K562 (cell line): ENCODE results near the gene MEIS1. TPM values are rescaled to one million over a fixed set of nuclear protein-coding genes. Genes with fewer than 3 reads are reported as not detected.

Experiments
- ATF7 ChIP-seq: fragments of 450-650 bp; IDR thresholded peaks from 2 replicates; pipeline ENCODE4 v1.7.1; 2014; ENCODE audit warnings: mild to moderate bottlenecking, moderate library complexity
- BCLAF1 ChIP-seq, 2 experiments: fragments of 450-650 bp in 1 of 2; IDR thresholded peaks; 2 replicates each; pipeline ENCODE4 v1.6.1; 2011 to 2017; ENCODE audit warnings: low read depth in 2 of 2, antibody characterized with exemption in 1 of 2, borderline replicate concordance in 1 of 2, low read length in 1 of 2, mild to moderate bottlenecking in 1 of 2, mixed read lengths in 1 of 2; ENCODE audit not compliant: control insufficient read depth in 1 of 2
- CBX2 ChIP-seq: fragments of 200-600 bp; sonication (generic); IDR thresholded peaks from one replicate; pipeline ENCODE4 v1.6.1; 2012; ENCODE audit warnings: mild to moderate bottlenecking, low read length, inconsistent platforms; ENCODE audit not compliant: insufficient read depth, poor library complexity, severe bottlenecking
- FOXK1 ChIP-seq: sonication (generic); formaldehyde crosslinking; IDR thresholded peaks from 2 replicates; pipeline ENCODE4 v1.8.0; 2022; ENCODE audit warnings: missing genetic modification reagents, mild to moderate bottlenecking, borderline replicate concordance
- FOXM1 ChIP-seq, 2 experiments: fragments of 450-650 bp in 1 of 2; sonication (generic) in 1 of 2; formaldehyde crosslinking in 1 of 2; IDR thresholded peaks; 2 replicates each; pipeline versions ENCODE4 v1.6.1 to v1.9.0; 2017 to 2022; ENCODE audit warnings: low read depth in 2 of 2, mild to moderate bottlenecking in 2 of 2, missing genetic modification reagents in 1 of 2, moderate library complexity in 1 of 2
- JUND ChIP-seq, 2 experiments: IDR thresholded peaks; 2 replicates in 1 of 2; 3 replicates in 1 of 2; pipeline ENCODE4 v1.6.1; 2011; ENCODE audit warnings: borderline replicate concordance in 2 of 2, low read depth in 2 of 2, low read length in 2 of 2, improper control_type of control experiment in 1 of 2, missing biosample characterization in 1 of 2, missing genetic modification characterization in 1 of 2, missing genetic modification reagents in 1 of 2
- MAFF ChIP-seq: IDR thresholded peaks from 2 replicates; pipeline ENCODE4 v1.6.1; 2012; ENCODE audit warnings: low read length, improper control_type of control experiment
- MLLT1 ChIP-seq, 2 experiments: fragments of 450-650 bp; IDR thresholded peaks; 2 replicates each; pipeline ENCODE4 v1.6.1; 2016
- PHF21A ChIP-seq: fragments of 450-650 bp; IDR thresholded peaks from 2 replicates; pipeline ENCODE4 v1.6.1; 2017; ENCODE audit warnings: low read depth, borderline replicate concordance
- PKNOX1 ChIP-seq: fragments of 450-650 bp; IDR thresholded peaks from 2 replicates; pipeline ENCODE4 v1.6.1; 2016
- TGIF2 ChIP-seq: sonication (generic); formaldehyde crosslinking; IDR thresholded peaks from 2 replicates; pipeline ENCODE4 v1.8.1; 2022; ENCODE audit warnings: mild to moderate bottlenecking, missing genetic modification reagents, moderate library complexity
- ZBTB17 ChIP-seq: fragments of 450-650 bp; formaldehyde crosslinking; IDR thresholded peaks from 2 replicates; pipeline ENCODE4 v1.4.0; 2020; ENCODE audit warnings: mild to moderate bottlenecking
- ZKSCAN1 ChIP-seq: fragments of 150-350 bp; IDR thresholded peaks from 2 replicates; pipeline ENCODE4 v1.6.1; 2016; ENCODE audit warnings: low read depth, low read length
- polyA plus RNA-seq, 8 experiments: library from polyadenylated mRNA; depleted of rRNA in 4 of 8; stranded (reverse) in 5 of 8; unstranded in 3 of 8; fragments of >200 nt; fragmentation: Nextera tagmentation in 2 of 8; fragmentation: Illumina TruSeq in 1 of 8; extraction: Ambion mirVana in 2 of 8; extraction: Trizol in 1 of 8; gene quantifications; 2 replicates each; pipeline versions ENCODE4 v1.2.1 to v1.2.3, GENCODE V29; 2011 to 2014; ENCODE audit warnings: inconsistent platforms in 1 of 8, missing spikeins in 1 of 8
- total RNA-seq, 7 experiments: library from RNA; depleted of rRNA in 6 of 7; stranded (reverse); fragments of >200 nt in 6 of 7; fragmentation: Illumina TruSeq in 2 of 7; extraction: Trizol in 2 of 7; gene quantifications; 2 replicates each; pipeline versions ENCODE4 v1.2.1 to v1.2.3, GENCODE V29; 2011 to 2021; ENCODE audit warnings: low replicate concordance in 1 of 7

The MEIS1 gene
- total and polyA plus RNA-seq, 9 of the 15 experiments (the other 6 are each of a cell fraction or from before 2014, with no cell fraction given), result 2.3 to 9.0 (median 5.9) TPM

- TF ChIP-seq FOXM1 (IDR thresholded peaks at IDR 0.05; ENCODE audit: low read depth), result 0 out of 2 replicates have a peak, but pooled peaks have one; percentile 43
- no peak for TF ChIP-seq FOXM1 (CRISPR knock-in tag; IDR thresholded peaks at IDR 0.05; ENCODE audit: low read depth)
- TF ChIP-seq PKNOX1, result peak; percentile 65
- peak; percentile 95 for TF ChIP-seq ATF7
- TF ChIP-seq JUND (IDR thresholded peaks at IDR 0.05; ENCODE audit: borderline replicate concordance, low read depth, low read length), result peak; percentile 81
- TF ChIP-seq JUND (tag; IDR thresholded peaks at IDR 0.05; ENCODE audit: borderline replicate concordance, low read depth, low read length), result no peak; the same call in 2 of the 3 replicates
- TF ChIP-seq MLLT1 (IDR thresholded peaks at IDR 0.05), result peak in 1 of 2 experiments; percentile 76; a peak in 2 of 4 replicates
- peak; percentile 93 for TF ChIP-seq ZBTB17 (CRISPR knock-in tag)
- no peak for TF ChIP-seq CBX2
- peak; percentile 96; the same call in 1 of the 2 replicates for TF ChIP-seq PHF21A
- TF ChIP-seq BCLAF1 (IDR thresholded peaks at IDR 0.05; ENCODE audit: borderline replicate concordance in 1 of 2, control insufficient read depth in 1 of 2, low read depth in 2 of 2, low read length in 1 of 2), result peak in 1 of 2 experiments; percentile 71; a peak in 1 of 4 replicates
- TF ChIP-seq TGIF2 (CRISPR knock-in tag), result no peak
- no peak for TF ChIP-seq FOXK1 (CRISPR knock-in tag)
- TF ChIP-seq ZKSCAN1, result no peak
- peak; percentile 23; the same call in 1 of the 2 replicates for TF ChIP-seq MAFF
Measured at GRCh38 chr2:66432801-66433694, 1.9 kb upstream of the MEIS1 start (continued).
